A204.1 (cell line): ENCODE results near the gene FMOD.
"Not testable (repeated sequence)": the region's sequence is repeated elsewhere in the genome, so short reads cannot be mapped to it uniquely, and the experiment has no call there.

Experiments
- FAIRE-seq: peaks from 2 replicates; lab custom pipeline; 2012; peaks lifted over from hg19 to GRCh38; lab: Jason Lieb, UNC

FMOD gene

GRCh38 chr1:203306089-203306964 lies 44.6 kb downstream of the FMOD start:
- no peak for FAIRE-seq

- no peak for FAIRE-seq
Measured at GRCh38 chr1:203305809-203306088, 45.2 kb downstream of the FMOD start.

DNA sequence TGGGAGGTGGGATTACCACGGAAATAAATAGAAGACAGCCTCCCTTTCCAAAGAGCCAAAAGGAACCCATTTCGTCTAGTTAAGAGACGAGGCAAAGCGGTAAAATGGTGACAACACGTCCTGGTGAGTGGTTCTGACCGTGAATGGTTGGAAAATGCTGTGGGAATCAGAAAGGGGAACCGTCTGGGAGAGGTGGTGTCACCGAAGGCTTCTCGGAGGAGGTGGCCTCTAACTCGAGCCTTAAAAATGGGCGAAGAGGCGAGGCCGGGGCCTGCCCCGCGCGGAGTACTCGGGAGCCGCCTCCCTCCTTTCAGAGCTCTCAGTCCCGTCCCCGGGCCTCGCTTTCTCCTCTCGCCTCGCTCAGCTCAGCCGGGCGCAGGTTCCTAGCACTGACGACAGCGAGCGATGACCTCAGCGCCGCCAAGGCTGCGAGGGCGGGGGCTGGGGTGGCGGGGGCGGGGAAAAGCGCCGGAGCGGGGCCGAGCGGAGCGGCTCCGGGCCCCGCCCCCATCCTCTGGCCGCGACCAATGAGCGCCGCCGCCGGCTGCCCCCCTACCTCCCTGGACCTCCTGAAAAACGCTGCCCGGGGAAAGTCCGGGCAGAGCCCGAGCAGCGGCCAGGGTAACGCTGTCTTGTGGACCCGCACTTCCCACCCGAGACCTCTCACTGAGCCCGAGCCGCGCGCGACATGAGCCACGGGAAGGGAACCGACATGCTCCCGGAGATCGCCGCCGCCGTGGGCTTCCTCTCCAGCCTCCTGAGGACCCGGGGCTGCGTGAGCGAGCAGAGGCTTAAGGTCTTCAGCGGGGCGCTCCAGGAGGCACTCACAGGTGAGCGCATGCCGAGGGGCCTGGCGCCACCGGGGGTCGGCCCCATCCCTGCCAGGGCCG lies 45.8 kb downstream of the FMOD start, which contains the start of gene BTG2:
Gene BTG2 (plus strand): TSS at position 601 of the 890 bp plus-strand sequence. CDS start 88 bp downstream, at position 689.
- no peak for FAIRE-seq

GRCh38 chr1:203304391-203304918 lies 46.5 kb downstream of the FMOD start:
- no peak for FAIRE-seq

DNA sequence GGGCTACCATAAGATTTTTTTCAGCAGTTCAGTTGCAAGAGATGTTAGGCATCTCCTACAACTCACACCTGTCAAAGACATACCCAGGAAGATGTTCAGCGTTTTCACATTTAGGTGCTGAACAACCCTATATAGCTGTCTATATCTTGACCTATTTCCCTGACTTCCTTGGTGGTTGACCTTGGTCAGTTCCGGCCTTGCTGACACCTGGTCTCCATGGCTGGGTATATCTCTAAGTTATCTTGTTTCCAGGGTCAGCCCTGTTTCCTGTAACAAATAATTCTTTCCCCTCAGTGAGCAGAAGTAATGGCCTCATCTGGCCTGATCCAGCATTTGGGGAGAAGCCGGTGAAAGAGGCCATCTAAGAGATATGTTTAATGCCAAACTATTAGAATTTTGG lies 48.0 kb downstream of the FMOD start:
- FAIRE-seq, result no peak

DNA sequence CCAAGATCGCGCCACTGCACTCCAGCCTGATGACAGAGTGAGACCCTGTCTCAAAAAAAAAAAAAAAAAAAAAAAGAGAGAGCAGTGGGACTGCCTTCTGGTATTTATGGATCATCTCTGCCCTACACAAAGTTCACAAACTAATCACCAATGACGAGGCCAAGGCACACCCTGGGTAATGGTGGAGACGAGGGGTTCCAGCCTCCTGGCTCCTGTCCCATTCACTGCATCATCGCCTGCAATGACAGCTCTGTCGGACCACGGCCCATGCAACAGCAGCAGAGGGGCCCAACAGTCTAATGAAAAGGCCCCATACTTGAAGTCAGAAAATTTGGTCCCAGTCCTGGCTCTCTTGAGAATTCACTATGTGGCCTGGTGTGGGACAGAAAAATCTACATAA lies 48.5 kb downstream of the FMOD start:
- FAIRE-seq, result no peak

- FAIRE-seq, result no peak
Measured at GRCh38 chr1:203301331-203301668, 49.6 kb downstream of the FMOD start.

GRCh38 chr1:203300441-203301330 lies 50.2 kb downstream of the FMOD start:
- no peak for FAIRE-seq

DNA sequence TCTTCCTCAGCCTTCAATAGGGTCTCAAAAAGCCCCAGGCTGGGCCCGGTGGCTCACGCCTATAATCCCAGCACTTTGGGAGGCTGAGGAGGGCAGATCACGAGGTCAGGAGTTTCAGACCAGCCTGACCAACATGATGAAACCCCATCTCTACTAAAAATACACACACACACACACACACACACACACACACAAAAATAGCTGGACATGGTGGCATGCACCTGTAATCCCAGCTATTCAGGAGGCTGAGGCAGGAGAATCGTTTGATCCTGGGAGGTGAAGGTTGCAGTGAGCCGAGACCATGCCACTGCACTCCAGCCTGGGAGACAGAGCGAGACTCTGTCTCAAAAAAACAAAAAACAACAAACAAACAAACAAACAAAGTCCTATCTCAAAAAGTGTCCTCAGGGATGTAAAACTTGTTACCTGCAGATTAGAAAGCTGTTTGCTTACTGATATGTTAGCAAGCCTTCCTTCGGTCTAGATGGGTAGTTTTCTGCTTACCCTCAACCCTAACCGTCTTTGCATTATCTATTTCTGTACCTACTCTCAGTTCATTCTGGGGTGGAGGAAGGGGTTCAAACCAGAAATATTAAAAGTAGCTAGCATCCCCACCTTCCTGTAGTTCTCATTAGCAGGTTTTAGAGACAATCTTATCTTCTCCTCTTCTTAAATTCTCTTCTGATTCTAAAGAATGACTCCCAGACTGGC lies 51.0 kb downstream of the FMOD start:
- not testable (repeated sequence) for FAIRE-seq

DNA sequence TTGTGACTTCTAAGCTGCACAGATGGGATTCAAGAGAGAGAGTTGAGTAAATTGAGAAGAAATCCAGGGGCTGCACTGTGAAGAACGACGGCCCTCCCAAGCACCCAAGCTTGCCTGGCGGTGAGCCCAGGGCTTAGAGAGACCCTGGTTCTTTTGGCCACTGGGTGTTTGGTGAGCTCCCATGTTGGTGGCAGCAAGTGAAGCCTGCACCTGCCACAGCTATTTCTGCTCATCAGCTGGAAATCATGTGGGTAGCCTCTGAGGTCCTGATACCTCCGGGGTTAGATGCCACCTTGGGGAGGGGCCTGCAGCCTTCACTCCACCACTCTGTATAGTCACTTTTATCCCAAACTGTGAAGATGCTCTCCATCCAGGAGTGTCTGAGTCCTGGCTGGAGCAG lies 51.8 kb downstream of the FMOD start:
- no peak for FAIRE-seq

- FAIRE-seq, result no peak
Measured at GRCh38 chr1:203296460-203297073, 54.4 kb downstream of the FMOD start.

DNA sequence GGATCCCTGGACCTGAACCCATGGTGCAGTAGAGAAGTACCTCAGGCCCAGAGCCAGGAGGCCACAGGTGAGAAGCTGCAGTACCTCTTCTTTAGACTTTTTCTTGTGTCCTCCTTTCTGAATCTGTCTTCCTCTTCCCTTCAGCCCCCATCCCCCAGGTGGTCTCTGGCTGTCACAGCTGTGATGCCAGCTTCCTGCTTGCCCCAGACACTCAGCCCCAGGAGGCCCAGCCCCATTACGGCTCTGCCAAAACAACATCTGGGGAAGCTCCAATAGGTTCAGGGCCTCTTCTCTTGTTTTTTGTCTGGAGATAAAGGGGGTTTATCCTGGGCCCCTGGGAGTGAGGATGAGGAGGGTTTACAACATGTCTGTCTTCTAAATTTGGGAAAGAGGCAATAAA lies 55.1 kb downstream of the FMOD start:
- FAIRE-seq, result no peak

GRCh38 chr1:203291201-203292096 lies 59.5 kb downstream of the FMOD start:
- FAIRE-seq, result no peak
